Neuronal stem cell (in vitro differentiated cells): ENCODE results near the gene CADPS.
A peak's percentile ranks its signal among the peaks of the same experiment; 100 is the strongest.

Experiments used
- DNase-seq: peaks from one replicate; pipeline ENCODE4 v3.0.0-alpha.2; 2013; ENCODE audit warnings: low spot score
- H2AFZ ChIP-seq: one replicate; pipeline ENCODE4 v1.6.1; 2013; ENCODE audit warnings: mild to moderate bottlenecking, low read length, inconsistent platforms
- H2AK5ac ChIP-seq: 2 replicates; pipeline ENCODE4 v1.6.1; 2013; ENCODE audit warnings: low read depth, mild to moderate bottlenecking, inconsistent platforms, low read length, moderate library complexity, mixed read lengths
- H2BK120ac ChIP-seq: 2 replicates; pipeline ENCODE4 v1.6.1; 2013; ENCODE audit warnings: low read depth, mild to moderate bottlenecking, inconsistent platforms, low read length, moderate library complexity, mixed read lengths
- H2BK12ac ChIP-seq: one replicate; pipeline ENCODE4 v1.6.1; 2013; ENCODE audit warnings: low read length, inconsistent platforms
- H2BK15ac ChIP-seq: 2 replicates; pipeline ENCODE4 v1.6.1; 2013; ENCODE audit warnings: mild to moderate bottlenecking, low read length, inconsistent platforms, mixed read lengths
- H2BK5ac ChIP-seq: one replicate; pipeline ENCODE4 v1.6.1; 2013; ENCODE audit warnings: inconsistent platforms, mild to moderate bottlenecking, low read length, moderate library complexity
- H3K14ac ChIP-seq: one replicate; pipeline ENCODE4 v1.6.1; 2013; ENCODE audit warnings: low read length, inconsistent platforms
- H3K18ac ChIP-seq: 2 replicates; pipeline ENCODE4 v1.6.1; 2013; ENCODE audit warnings: low read length, inconsistent platforms
- H3K23ac ChIP-seq: 2 replicates; pipeline ENCODE4 v1.6.1; 2013; ENCODE audit warnings: low read depth, mild to moderate bottlenecking, mixed read lengths, low read length, inconsistent platforms; ENCODE audit not compliant: poor library complexity
- H3K27ac ChIP-seq: replicated peaks from 3 replicates; pipeline ENCODE4 v1.5.1; 2013; ENCODE audit warnings: low read length, inconsistent platforms
- H3K27me3 ChIP-seq, 3 experiments: 2 replicates each; pipeline ENCODE4 v1.6.1; 2013; ENCODE audit warnings: low read length in 3 of 3, mild to moderate bottlenecking in 2 of 3, inconsistent platforms in 1 of 3, low read depth in 1 of 3, mixed read lengths in 1 of 3, moderate library complexity in 1 of 3; ENCODE audit not compliant: control insufficient read depth in 3 of 3, insufficient read depth in 3 of 3
- H3K36me3 ChIP-seq, 2 donors: replicated peaks in 1 of 2; 2 replicates each; pipeline ENCODE4 v1.6.1; 2013; ENCODE audit warnings: low read length in 2 of 2; ENCODE audit not compliant: control insufficient read depth in 2 of 2, insufficient read depth in 2 of 2
- H3K4ac ChIP-seq: 2 replicates; pipeline ENCODE4 v1.6.1; 2013; ENCODE audit warnings: inconsistent platforms, mild to moderate bottlenecking, low read length, moderate library complexity
- H3K4me1 ChIP-seq, 2 donors: 1 replicate in 1 of 2; 2 replicates in 1 of 2; pipeline ENCODE4 v1.6.1; 2013; ENCODE audit warnings: low read length in 2 of 2, low read depth in 1 of 2; ENCODE audit not compliant: control insufficient read depth in 2 of 2, insufficient read depth in 1 of 2
- H3K4me2 ChIP-seq: one replicate; pipeline ENCODE4 v1.6.1; 2013; ENCODE audit warnings: mild to moderate bottlenecking, low read length, inconsistent platforms; ENCODE audit not compliant: insufficient read depth, poor library complexity, severe bottlenecking
- H3K4me3 ChIP-seq, 2 donors: 2 replicates each; pipeline ENCODE4 v1.5.1; 2013; ENCODE audit warnings: low read length in 2 of 2, mild to moderate bottlenecking in 2 of 2, inconsistent platforms in 1 of 2, moderate library complexity in 1 of 2
- H3K79me1 ChIP-seq: one replicate; pipeline ENCODE4 v1.6.1; 2013; ENCODE audit warnings: low read depth, mild to moderate bottlenecking, inconsistent platforms, low read length, moderate library complexity
- H3K9ac ChIP-seq: one replicate; pipeline ENCODE4 v1.6.1; 2013; ENCODE audit warnings: mild to moderate bottlenecking, low read depth, low read length, inconsistent platforms; ENCODE audit not compliant: poor library complexity
- H3K9me3 ChIP-seq, 2 donors: replicated peaks in 1 of 2; 2 replicates each; pipeline versions ENCODE3 to v1.6.1; 2013; ENCODE audit warnings: low read length in 2 of 2, mild to moderate bottlenecking in 2 of 2, inconsistent platforms in 1 of 2, low read depth in 1 of 2, mixed read lengths in 1 of 2, moderate library complexity in 1 of 2; ENCODE audit not compliant: control insufficient read depth in 2 of 2, insufficient read depth in 1 of 2
- H4K8ac ChIP-seq: one replicate; pipeline ENCODE4 v1.6.1; 2013; ENCODE audit warnings: low read depth, mild to moderate bottlenecking, inconsistent platforms, low read length, moderate library complexity
- H4K91ac ChIP-seq: one replicate; pipeline ENCODE4 v1.6.1; 2013; ENCODE audit warnings: low read length, low read depth, mild to moderate bottlenecking, inconsistent platforms; ENCODE audit not compliant: poor library complexity
- WGBS, 2 donors: extraction: QIAGEN DNeasy Blood & Tissue Kit; methylation state at CpG; one replicate each; pipeline ENCODE4 v1.1.7; 2013; ENCODE audit warnings: missing lambda C conversion rate in 2 of 2, mixed read lengths in 1 of 2; ENCODE audit not compliant: insufficient read length in 2 of 2, insufficient replicate concordance in 1 of 2; ENCODE audit errors: extremely low coverage in 2 of 2; 5-methylcytosine and 5-hydroxymethylcytosine counted together

CADPS gene

GRCh38 chr3:62454916-62455315, 420.3 kb downstream of the CADPS start:
- no peak overlapping the region for H2BK15ac ChIP-seq
- H2BK5ac ChIP-seq = no peak overlapping the region
- H3K18ac ChIP-seq = no peak overlapping the region
- H3K27me3 ChIP-seq = peaks cover 0 to 30% (median 0%) of the 10 kb centered on the region in 3 experiments
- no peak overlapping the region for H2BK12ac ChIP-seq
- no peak overlapping the region for H2AK5ac ChIP-seq
- no peak overlapping the region for H2BK120ac ChIP-seq
- WGBS, 2 donors = no CpG with 5 or more reads among the region's 4 CpGs
- peak; percentile 14 for DNase-seq
- no peak overlapping the region for H3K9ac ChIP-seq
- no peak overlapping the region for H3K4me2 ChIP-seq
- no peaks in the 10 kb centered on the region for H3K36me3 ChIP-seq
- no peak overlapping the region for H2AFZ ChIP-seq
- H3K79me1 ChIP-seq = no peaks in the 10 kb centered on the region
- no peaks in the 10 kb centered on the region for H3K9me3 ChIP-seq
- H3K14ac ChIP-seq = no peak overlapping the region
- no peak overlapping the region for H4K91ac ChIP-seq
- peak overlapping the region; percentile 6 for H3K27ac ChIP-seq
- no peak overlapping the region for H3K4me3 ChIP-seq
- no peak overlapping the region for H3K23ac ChIP-seq
- H4K8ac ChIP-seq = no peak overlapping the region
- no peak overlapping the region for H3K4ac ChIP-seq
- H3K4me1 ChIP-seq = peaks cover 3 to 24% of the 10 kb centered on the region in 2 donors

- no peak for DNase-seq
- Histone ChIP-seq H3K27me3 (peaks cover 0 to 30% (median 0%) of the 10 kb centered on the region in 3 experiments), H3K9me3 (no peaks in the 10 kb centered on the region), H3K4me3 (no peak overlapping the region), H2BK120ac (no peak overlapping the region), H3K27ac (no peak overlapping the region), H2BK12ac (no peak overlapping the region), H3K36me3 (no peaks in the 10 kb centered on the region), H3K18ac (peak overlapping the region; percentile 81), H2AFZ (no peak overlapping the region), H3K14ac (no peak overlapping the region), H3K9ac (no peak overlapping the region), H2BK15ac (no peak overlapping the region), H4K8ac (no peak overlapping the region), H2BK5ac (no peak overlapping the region), H3K79me1 (no peaks in the 10 kb centered on the region), H3K4me1 (peaks cover 3 to 24% of the 10 kb centered on the region in 2 donors), H3K4me2 (no peak overlapping the region), H3K23ac (no peak overlapping the region), H4K91ac (no peak overlapping the region), H3K4ac (peak overlapping the region; percentile 79), H2AK5ac (no peak overlapping the region)
- WGBS, 2 donors = no CpG with 5 or more reads among the region's 6 CpGs
Measured at GRCh38 chr3:62453448-62453847, 421.8 kb downstream of the CADPS start.

GRCh38 chr3:62451211-62451887, 423.9 kb downstream of the CADPS start:
- no peak overlapping the region for H4K8ac ChIP-seq
- no peak overlapping the region for H2AK5ac ChIP-seq
- no peak overlapping the region for H3K18ac ChIP-seq
- H3K4me3 ChIP-seq = no peak overlapping the region
- no peak overlapping the region for H2BK12ac ChIP-seq
- H3K27ac ChIP-seq = peak overlapping the region; percentile 82
- H3K36me3 ChIP-seq = no peaks in the 10 kb centered on the region
- H3K9ac ChIP-seq = no peak overlapping the region
- H3K23ac ChIP-seq = no peak overlapping the region
- no peaks in the 10 kb centered on the region for H3K79me1 ChIP-seq
- H3K4ac ChIP-seq = no peak overlapping the region
- no peak overlapping the region for H2BK5ac ChIP-seq
- H4K91ac ChIP-seq = no peak overlapping the region
- WGBS, 2 donors = no CpG with 5 or more reads among the region's 8 CpGs
- DNase-seq = peak; percentile 63
- H3K4me1 ChIP-seq = peaks cover 6 to 24% of the 10 kb centered on the region in 2 donors
- no peak overlapping the region for H2AFZ ChIP-seq
- no peak overlapping the region for H2BK15ac ChIP-seq
- no peak overlapping the region for H2BK120ac ChIP-seq
- no peak overlapping the region for H3K14ac ChIP-seq
- peaks cover 0 to 34% (median 2%) of the 10 kb centered on the region in 3 experiments for H3K27me3 ChIP-seq
- no peak overlapping the region for H3K4me2 ChIP-seq
- H3K9me3 ChIP-seq = no peaks in the 10 kb centered on the region

- Histone ChIP-seq H3K79me1 (no peaks in the 10 kb centered on the region), H3K4me1 (peaks cover 3 to 10% of the 10 kb centered on the region in 2 donors), H3K27me3 (peaks cover 0 to 22% (median 4%) of the 10 kb centered on the region in 3 experiments), H2BK5ac (no peak overlapping the region), H2BK12ac (no peak overlapping the region), H3K4ac (no peak overlapping the region), H3K4me2 (no peak overlapping the region), H2AK5ac (no peak overlapping the region), H3K4me3 (no peak overlapping the region), H3K36me3 (no peaks in the 10 kb centered on the region), H2BK120ac (no peak overlapping the region), H3K27ac (no peak overlapping the region), H3K23ac (no peak overlapping the region), H3K18ac (no peak overlapping the region), H4K8ac (no peak overlapping the region), H2BK15ac (no peak overlapping the region), H3K14ac (no peak overlapping the region), H3K9me3 (no peaks in the 10 kb centered on the region), H4K91ac (no peak overlapping the region), H2AFZ (no peak overlapping the region), H3K9ac (no peak overlapping the region)
- WGBS, 2 donors = 100% methylated on average over 1 of the region's 5 CpGs
- DNase-seq = no peak
Measured at GRCh38 chr3:62446337-62446940, 428.8 kb downstream of the CADPS start.
